GM13977 (cell line): Measurements from ENCODE around the gene FOLR1.

Experiments used
- DNase-seq: peaks from one replicate; pipeline ENCODE4 v3.0.0; 2012; ENCODE audit warnings: low spot score
- CTCF ChIP-seq: IDR thresholded peaks from 2 replicates; pipeline ENCODE4 v1.5.1; 2012; ENCODE audit warnings: mild to moderate bottlenecking, control low read depth; ENCODE audit not compliant: insufficient read depth; ENCODE audit errors: extremely low read depth, missing control alignments
- in situ Hi-C: fragments of 300-500 bp; cut with MboI; formaldehyde crosslinking; loops from one replicate; pipeline ENCODE4 v1.12.0; 2022; ENCODE audit warnings: low sequenced_read_pairs, low pct_unique_long_range_greater_than_20kb, mixed read lengths, inconsistent platforms; ENCODE audit not compliant: unreplicated experiment

The FOLR1 gene

GRCh38 chr11:72233056-72233772, 41.3 kb downstream of the FOLR1 start:
- TF ChIP-seq CTCF, result no peak
- peak; percentile 9 for DNase-seq
- in situ Hi-C loops, result no loop called here

GRCh38 chr11:72233773-72234513, 42.0 kb downstream of the FOLR1 start:
- TF ChIP-seq CTCF, result no peak
- peak; percentile 15 for DNase-seq
- in situ Hi-C loops, result no loop called here

GRCh38 chr11:72234514-72234830, 42.5 kb downstream of the FOLR1 start:
- no peak for TF ChIP-seq CTCF
- in situ Hi-C loops, result no loop called here
- peak; percentile 17 for DNase-seq

GRCh38 chr11:72234920-72235319, 43.0 kb downstream of the FOLR1 start:
- TF ChIP-seq CTCF, result no peak
- in situ Hi-C loops, result no loop called here
- DNase-seq, result peak; percentile 23

GRCh38 chr11:72235351-72236057, 43.6 kb downstream of the FOLR1 start:
- in situ Hi-C loops, result no loop called here
- TF ChIP-seq CTCF, result no peak
- DNase-seq, result peak; percentile 21

GRCh38 chr11:72236083-72236697, 44.2 kb downstream of the FOLR1 start:
- no peak for TF ChIP-seq CTCF
- in situ Hi-C loops, result no loop called here
- DNase-seq, result peak; percentile 7
